Heart left ventricle (tissue), 13 donors: ENCODE measurements around the gene SNURF.

Experiments used
- POLR2A ChIP-seq, 2 donors: fragments of 450-650 bp; IDR thresholded peaks; one replicate each; pipeline ENCODE4 v1.6.1; 2017; ENCODE audit warnings: antibody characterized with exemption in 2 of 2, mild to moderate bottlenecking in 2 of 2, moderate library complexity in 2 of 2
- TF ChIP-seq, protein P1 (sequence below), 12 donors: fragments of 200-600 bp; sonication (generic) in 4 of 12; IDR thresholded peaks; one replicate each; pipeline versions ENCODE4 v1.5.0 to v1.8.0; 2018 to 2022; ENCODE audit warnings: antibody characterized with exemption in 12 of 12, mild to moderate bottlenecking in 5 of 12
- donor health status: ischemic (EF 13 %, LVEDD 7.1; RV severe dilation, severe dysfunction).
- donor health status: DM: no; HTN: yes; CAD: no.
- donor health status: DM: no; HTN: no; CAD: no.
- donor health status: ischemic (EF 25% LVEDD 6.9; RV normal size, moderate dysfunction).
- donor health status: ischemic (EF 25% LVEDD 5.7; RV mildly dilated, moderate dysfunction).
- donor health status: ischemic (EF 35%, LVEDD 5.7; RV mildly dilated, moderate dysfunction).
- donor health status: nonischemic (EF 11% LVEDD 7.7; RV severe dilation, severe dysfunction).
- donor health status: DM: yes; HTN: yes; CAD: no.
- donor health status: PGD.
- donor health status: ischemic (EF 29% LVEDD 5.4; RV normal size, mild dysfunction).
- donor health status: nonischemic (EF 23%, LVEDD 6.1; RV moderate dilation, normal function).

DNA sequence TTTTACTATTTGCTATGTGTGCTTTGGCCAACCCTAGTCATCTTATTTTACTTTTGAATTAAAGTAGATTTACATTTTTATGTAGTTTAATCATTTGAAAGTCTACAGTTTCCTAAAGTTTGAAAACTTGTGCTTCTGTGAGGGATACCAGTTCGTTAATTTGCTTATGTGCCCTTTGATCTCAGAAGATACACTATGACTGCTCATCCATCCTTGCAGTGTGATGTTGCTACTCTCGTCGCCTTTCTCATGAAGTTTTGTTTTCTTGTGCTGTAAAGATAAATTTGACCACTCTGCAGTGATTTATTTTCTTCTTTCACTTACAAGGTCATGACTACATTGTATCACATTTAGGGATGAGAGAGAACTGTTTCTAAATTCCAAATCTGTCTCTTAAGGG lies 16.3 kb downstream of the SNURF start:
- no peak for TF ChIP-seq POLR2A (IDR thresholded peaks at IDR 0.05)
- TF ChIP-seq, protein P1, sequence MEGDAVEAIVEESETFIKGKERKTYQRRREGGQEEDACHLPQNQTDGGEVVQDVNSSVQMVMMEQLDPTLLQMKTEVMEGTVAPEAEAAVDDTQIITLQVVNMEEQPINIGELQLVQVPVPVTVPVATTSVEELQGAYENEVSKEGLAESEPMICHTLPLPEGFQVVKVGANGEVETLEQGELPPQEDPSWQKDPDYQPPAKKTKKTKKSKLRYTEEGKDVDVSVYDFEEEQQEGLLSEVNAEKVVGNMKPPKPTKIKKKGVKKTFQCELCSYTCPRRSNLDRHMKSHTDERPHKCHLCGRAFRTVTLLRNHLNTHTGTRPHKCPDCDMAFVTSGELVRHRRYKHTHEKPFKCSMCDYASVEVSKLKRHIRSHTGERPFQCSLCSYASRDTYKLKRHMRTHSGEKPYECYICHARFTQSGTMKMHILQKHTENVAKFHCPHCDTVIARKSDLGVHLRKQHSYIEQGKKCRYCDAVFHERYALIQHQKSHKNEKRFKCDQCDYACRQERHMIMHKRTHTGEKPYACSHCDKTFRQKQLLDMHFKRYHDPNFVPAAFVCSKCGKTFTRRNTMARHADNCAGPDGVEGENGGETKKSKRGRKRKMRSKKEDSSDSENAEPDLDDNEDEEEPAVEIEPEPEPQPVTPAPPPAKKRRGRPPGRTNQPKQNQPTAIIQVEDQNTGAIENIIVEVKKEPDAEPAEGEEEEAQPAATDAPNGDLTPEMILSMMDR (IDR thresholded peaks at IDR 0.05), result no peak
